Measurements from ENCODE around the gene MEF2D.

Gene MEF2D

DNA sequence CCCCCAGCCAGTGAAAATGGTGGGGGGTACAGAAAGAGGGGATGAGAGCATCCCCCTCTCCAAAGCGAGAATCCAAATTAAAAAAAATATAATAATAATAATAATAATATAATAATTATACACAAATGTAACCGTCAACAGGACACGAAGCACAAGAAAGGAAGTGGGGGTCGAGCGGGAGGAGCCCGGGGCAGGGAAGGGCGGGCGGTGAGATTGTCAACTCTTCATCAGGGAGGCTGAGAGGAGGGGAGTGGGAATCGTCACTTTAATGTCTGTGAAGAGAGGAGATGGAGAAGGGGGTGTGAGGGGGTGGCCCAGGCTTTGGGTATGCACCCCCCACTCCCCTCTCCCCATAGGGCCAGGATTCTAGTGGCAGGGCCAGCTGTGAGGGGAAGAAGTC, 33.2 kb downstream of the MEF2D start:
- FAIRE-seq = no peak

DNA sequence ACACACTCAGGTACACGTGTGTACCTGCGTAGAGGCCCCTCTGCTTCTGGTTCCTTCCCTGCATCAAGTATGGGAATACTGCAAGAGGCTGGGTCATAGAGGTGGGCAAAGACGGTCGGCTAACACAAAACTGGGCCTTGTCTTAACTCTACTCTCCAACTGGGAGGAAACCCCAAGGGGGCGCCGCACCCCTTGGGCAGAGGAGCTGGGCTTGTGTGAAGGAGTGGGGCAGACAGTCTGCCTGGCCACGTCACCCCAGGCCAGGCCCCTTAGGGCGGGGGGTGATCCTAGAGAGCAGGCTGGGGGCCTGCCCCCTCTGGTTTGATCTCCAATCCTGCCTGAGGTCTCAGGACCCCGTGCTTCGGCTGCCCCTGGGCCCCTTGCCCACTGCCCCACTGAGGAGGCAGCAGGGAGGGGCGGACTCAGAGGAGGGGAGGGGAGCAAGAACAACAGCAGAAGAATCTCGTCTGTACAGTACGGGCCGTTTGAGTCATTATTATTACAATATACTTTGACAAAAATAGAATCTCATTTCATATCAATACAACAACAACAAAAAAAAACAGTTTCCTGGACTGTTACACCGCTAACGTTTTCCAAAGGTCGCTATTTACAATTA, 34.7 kb downstream of the MEF2D start:
- no peak for FAIRE-seq

DNA sequence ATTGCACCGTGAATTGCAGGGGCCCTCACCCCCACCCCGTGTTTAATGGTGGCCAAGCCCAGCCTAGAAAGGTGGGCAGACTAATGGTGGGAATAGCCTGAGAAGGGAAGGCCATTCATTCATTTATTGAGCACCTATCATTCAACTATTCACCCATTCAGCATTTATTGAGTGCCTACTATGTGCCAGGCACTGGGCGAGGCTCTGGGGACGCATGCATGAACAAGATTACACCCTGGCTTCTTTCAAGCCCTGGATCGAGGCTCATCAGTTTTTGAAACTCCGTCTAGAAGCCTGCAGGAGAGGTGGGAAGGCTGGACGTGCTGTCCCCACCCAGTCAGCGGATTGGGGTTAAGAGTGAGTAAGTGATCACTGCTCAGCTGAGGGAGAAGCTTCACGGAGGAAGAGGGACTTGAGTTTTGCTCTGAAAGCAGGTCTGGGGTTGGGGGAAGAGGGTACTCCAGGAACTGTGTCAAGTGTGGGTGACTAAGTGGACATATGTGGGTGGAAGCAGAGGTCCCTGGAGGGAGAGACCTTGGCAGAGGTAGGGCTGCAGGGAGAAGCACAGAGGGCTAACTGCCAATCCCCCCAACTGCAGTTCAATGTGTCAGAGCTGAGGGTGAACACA, 35.6 kb downstream of the MEF2D start:
- FAIRE-seq = no peak

GRCh38 chr1:156464335-156464734, 36.2 kb downstream of the MEF2D start:
- FAIRE-seq = no peak

DNA sequence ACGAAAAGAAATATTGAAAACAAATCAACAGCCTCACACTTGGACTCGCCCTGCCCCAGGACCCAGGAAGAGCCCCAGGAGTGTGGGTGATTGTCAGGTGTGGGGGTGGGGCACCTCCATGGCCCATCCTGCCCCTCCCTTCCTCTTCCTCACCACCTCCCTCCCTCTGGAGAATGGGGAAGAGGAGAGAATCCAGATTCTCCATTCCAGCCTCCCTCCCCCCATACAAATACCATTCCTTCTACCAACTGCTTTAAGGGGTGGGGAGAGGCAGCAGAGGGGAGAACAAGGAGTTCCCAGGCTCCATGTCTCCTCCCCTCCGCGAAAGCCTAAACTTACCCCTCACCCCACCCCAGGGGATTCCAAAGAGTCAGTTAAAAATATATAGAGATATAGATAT, 36.7 kb downstream of the MEF2D start:
- FAIRE-seq = no peak

DNA sequence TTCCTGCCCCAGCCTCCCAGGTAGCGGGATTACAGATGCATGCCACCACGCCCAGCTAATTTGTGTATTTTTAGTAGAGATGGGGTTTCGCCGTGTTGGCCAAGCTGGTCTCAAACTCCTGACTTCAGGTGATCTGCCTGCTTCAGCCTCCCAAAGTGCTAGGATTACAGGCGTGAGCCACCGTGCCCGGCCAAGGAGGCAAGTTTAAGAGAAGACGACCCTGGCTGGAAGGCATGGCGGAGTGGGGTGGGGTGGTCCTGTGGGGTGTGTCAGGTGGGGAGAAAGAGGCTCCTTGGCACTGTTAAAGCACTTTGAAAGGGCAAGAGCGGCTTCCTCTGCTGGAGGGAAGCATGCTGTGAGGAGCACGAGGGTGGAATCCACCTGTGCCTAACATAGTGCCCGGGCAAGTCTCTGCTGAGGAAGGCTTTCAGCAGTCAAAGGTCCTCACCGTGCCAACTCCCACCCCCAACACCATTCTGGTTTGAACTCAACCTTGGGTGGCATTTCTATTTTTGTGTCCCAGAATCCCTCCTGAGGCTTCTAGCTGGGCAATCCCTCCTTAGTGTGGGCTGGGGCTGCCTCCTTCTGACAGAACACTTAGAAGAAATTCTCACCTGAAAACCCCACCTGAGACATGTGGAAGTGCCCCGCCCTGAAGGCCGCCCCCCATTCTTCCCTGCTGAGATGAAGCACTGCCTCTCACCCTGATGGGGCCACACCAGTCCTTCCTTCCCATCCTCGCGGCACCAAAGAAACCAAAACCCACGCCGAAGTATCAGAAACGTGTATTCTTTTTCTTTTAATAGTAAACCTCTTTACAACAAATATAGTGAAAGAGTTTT, 37.4 kb downstream of the MEF2D start:
- no peak for FAIRE-seq

GRCh38 chr1:156461781-156462647, 38.6 kb downstream of the MEF2D start:
- FAIRE-seq = no peak

GRCh38 chr1:156461109-156461508, 39.5 kb downstream of the MEF2D start:
- FAIRE-seq = no peak

- FAIRE-seq = no peak
Observed at GRCh38 chr1:156460525-156460924, 40.0 kb downstream of the MEF2D start.

- no peak for FAIRE-seq
Observed at GRCh38 chr1:156458181-156458503, 42.4 kb downstream of the MEF2D start.

GRCh38 chr1:156456625-156457465, 43.7 kb downstream of the MEF2D start:
- no peak for FAIRE-seq

GRCh38 chr1:156455362-156455761, 45.2 kb downstream of the MEF2D start:
- FAIRE-seq = no peak

- no peak for FAIRE-seq
Observed at GRCh38 chr1:156452907-156453306, 47.7 kb downstream of the MEF2D start.

DNA sequence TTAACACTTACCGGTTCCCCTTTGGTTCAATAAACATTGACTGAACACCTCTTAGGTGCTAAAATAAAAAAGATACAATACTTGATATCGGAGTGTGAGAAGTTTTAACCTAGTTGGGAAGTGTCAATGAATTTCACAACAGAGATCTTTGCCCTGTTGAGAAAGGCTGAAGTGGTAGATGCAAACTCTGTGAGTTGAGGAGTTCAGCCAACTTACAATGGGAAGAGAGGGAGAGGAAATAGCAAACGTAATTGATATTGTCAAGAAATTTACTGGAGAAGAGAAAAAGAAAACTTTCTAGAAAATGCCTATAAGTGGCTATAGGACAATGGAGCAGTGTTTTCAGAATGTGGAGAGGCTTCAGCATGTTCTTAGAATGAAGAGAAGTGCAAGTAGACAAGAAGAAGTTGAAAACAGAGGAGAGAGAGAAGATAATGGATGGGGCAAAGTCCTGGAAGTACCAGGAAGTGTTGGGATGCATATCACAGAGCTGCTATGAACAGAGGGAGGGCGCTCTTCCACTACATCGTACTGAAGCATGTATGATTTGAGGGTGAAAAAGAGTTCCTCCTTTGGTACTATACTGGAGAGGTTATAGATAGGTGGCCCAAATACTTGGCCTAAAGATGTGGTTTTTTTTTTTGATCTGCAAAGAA, 48.9 kb downstream of the MEF2D start:
- FAIRE-seq = no peak

DNA sequence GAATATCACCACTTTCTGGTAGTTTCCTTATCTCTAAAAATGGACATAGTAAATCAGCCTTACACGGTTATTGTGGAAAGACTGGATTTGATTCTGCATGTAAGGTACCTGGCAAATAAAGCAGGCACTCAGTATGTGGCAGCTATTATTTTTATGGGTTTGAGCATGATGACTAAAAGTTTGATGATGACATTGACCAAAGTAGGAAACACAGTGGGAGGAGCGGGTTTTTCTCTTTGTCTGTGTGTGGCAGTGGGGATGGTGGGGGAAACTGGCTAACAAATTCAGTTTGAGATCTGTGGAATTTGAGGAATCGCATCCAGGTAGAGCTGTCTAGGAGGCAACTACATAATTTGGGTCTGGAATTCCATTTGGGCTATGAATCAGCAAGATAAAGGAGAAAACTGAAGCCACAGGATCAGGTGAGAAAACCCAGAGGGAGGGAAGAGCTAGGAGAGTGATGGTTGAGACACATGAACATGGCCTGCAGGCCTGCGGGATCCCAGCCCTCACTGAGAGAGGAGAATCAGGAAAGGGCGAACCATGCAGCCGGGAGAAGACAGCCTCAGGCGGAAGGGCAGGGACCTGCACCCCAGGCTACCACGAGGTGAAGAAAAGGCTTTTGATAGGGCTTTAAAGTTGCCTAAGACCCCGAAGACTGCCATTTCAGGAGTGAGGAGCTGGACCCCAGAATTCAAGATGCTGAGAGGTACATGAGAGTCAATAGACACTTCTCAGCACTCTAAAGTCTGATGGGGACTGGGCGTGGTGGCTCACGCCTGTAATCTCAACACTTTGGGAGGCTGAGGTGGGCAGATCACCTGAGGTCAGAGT, 52.2 kb downstream of the MEF2D start:
- no peak for FAIRE-seq

DNA sequence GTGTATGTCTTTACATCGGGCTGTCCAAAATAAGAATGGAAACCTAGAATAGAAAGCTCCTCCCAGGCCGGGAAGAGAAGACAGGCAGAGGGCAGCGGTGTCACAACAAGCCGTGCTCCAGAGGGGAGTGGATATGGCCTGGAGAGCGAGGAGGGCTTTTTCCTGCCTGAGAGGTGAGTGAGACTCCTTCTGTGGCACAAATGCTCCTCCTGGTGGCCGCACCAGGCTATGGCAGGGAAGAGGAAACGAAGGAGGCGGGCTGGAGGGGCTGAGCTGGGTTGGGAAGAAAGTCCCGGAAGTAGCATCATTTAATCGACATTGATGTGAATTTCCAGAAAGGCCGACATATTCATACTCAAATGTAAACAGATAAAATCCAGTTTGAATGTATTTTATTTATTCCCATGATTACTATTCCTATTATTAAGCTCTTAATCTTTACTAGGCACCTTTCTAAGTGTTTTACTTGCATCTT, 54.7 kb downstream of the MEF2D start:
- FAIRE-seq = no peak

DNA sequence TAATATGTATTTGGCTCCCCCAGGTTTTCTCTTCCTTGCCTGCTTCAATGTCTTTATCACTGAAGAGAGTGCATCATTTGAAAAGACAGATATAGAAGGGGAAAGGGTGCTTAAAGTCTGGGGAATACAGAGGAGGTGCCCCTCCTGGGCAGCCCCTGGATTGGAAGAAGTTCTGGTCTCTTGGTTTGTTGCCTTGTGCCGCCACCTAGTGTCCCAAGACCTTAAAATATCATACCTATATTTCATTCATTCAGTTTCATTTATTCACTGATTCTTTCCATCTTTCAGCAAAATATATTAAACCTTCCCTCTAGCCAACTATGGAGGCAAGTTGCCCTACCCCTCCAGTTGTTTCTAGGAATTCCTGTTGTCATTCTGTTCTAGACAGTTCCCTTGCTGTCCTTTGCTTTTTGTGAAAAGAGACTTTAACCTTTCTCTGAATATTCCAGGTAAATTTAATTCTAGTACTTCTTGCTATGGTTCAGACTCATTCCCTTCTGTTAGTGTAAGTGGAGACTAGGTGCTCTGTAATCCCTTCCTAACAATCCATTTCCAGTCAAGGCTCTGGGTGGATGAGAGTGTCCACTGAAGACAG, 56.1 kb downstream of the MEF2D start:
- no peak for FAIRE-seq

DNA sequence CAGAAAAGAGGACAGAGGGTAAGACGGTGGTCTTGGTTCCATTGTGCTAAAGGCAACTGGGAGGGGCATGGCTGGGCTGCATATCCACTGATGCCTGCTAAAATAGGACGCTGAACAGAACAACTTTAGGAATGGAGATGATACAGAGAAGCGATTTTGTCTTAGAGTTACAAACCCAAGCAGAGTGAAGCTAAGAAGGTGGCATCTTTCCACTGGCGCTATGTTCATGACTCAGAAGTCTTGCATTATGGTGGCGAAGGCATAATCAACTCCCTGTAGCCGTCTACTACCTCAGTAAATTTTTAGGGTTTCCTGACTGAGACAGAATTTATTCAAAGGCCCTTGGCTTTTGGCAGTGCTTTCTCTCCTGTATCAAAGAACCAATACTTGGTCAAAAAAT, 57.3 kb downstream of the MEF2D start:
- no peak for FAIRE-seq

DNA sequence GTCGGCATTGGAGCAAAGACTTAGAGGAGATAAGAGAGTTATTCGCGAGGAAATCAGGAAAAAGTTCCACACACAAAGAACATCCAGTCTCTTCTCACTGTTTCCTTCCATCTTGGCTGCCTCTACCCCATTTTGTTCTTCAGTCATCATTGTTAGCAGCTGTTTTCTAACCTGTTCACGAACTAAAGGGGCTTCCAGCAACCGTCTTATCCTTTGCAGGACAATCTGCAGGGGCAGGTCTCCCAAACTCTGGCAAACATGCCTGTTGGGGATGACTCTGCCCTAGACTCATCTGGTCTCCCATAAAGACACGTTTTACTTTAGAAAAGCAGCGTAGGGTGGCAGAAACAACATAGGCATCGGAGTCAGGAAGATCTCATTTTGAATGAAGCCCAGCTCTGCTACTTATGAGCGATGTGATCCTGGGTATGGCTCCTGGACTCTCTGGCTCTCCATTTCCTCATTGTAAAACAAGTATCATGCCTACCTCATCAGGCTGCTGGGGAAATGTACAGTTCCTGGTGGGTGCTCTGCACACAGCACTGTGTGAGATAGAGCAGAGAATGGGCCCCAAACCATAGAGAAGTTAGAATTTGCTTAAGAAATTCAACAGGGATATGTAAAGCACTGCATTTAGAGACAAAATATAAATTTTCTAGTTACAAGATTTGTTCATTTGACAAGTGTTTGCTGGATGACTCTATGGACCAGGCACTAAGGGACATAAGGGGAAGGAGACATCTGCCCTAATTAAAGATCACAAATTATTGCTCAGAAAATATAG, 59.7 kb downstream of the MEF2D start:
- FAIRE-seq = no peak

Data from colon (tissue), 2 donors.